Endothelial cell of umbilical vein (primary cell): Measurements from ENCODE around the gene TAP2. TPM values are rescaled to one million over a fixed set of nuclear protein-coding genes. Genes with fewer than 3 reads are reported as not detected.

Source experiments
- BruUV-seq: library from RNA; stranded (reverse); fragments of 400-500 nt; replicated peaks from 2 replicates; lab custom pipeline; 2021; lab: Mats Ljungman, UMichigan
- CTCF ChIA-PET: fragments of 300-600, 350-600 bp; sonication (Branson Sonifier 250); formaldehyde crosslinking; loops from one replicate; lab custom pipeline; 2021; ENCODE audit warnings: antibody characterized with exemption, inconsistent platforms; lab: Charles Lee
- POLR2A ChIA-PET: fragments of 300-600, 350-600 bp; sonication (Branson Sonifier 250); formaldehyde crosslinking; loops from one replicate; lab custom pipeline; 2021; ENCODE audit warnings: antibody characterized with exemption, inconsistent platforms; lab: Charles Lee
- DNase-seq: peaks from one replicate; pipeline ENCODE4 v3.0.0-alpha.2; 2011; ENCODE audit warnings: low read depth, low spot score
- FAIRE-seq: peaks from 2 replicates; lab custom pipeline; 2011; peaks lifted over from hg19 to GRCh38; lab: Jason Lieb, UNC
- H2AFZ ChIP-seq: 2 replicates; pipeline ENCODE4 v1.6.0; 2012; ENCODE audit warnings: low read depth, low read length, control low read depth, inconsistent platforms
- H3K27ac ChIP-seq: 2 replicates; pipeline ENCODE4 v1.5.1; 2011; ENCODE audit warnings: low read depth, mild to moderate bottlenecking, control low read depth, low read length, moderate library complexity; ENCODE audit not compliant: insufficient read depth
- H3K27me3 ChIP-seq, 2 experiments: 2 replicates each; pipeline versions ENCODE4 v1.6.0 to v1.6.1; 2011; ENCODE audit warnings: low read length in 2 of 2, mixed read lengths in 1 of 2; ENCODE audit not compliant: control insufficient read depth in 2 of 2, insufficient read depth in 2 of 2
- H3K36me3 ChIP-seq, 2 experiments: 2 replicates in 1 of 2; 3 replicates in 1 of 2; pipeline ENCODE4 v1.5.1; 2011; ENCODE audit warnings: low read length in 2 of 2, mild to moderate bottlenecking in 1 of 2, moderate library complexity in 1 of 2; ENCODE audit not compliant: control insufficient read depth in 2 of 2, insufficient read depth in 2 of 2; ENCODE audit errors: extremely low read depth in 1 of 2
- H3K4me1 ChIP-seq: 3 replicates; pipeline ENCODE4 v1.5.1; 2011; ENCODE audit warnings: mild to moderate bottlenecking, low read length; ENCODE audit not compliant: control insufficient read depth, insufficient read depth; ENCODE audit errors: extremely low read depth
- H3K4me2 ChIP-seq: 2 replicates; pipeline ENCODE4 v1.6.1; 2011; ENCODE audit warnings: low read length, control low read depth, mixed read lengths; ENCODE audit not compliant: insufficient read depth
- H3K4me3 ChIP-seq, 3 experiments: fragments of 200-600 bp in 1 of 3; sonication (generic), shearing (Covaris generic) in 1 of 3; replicated peaks in 1 of 3; 2 replicates each; pipeline ENCODE4 v1.5.1; 2011 to 2016; ENCODE audit warnings: control low read depth in 3 of 3, low read length in 3 of 3, mild to moderate bottlenecking in 2 of 3, inconsistent platforms in 1 of 3, low read depth in 1 of 3, moderate library complexity in 1 of 3; ENCODE audit not compliant: insufficient read depth in 1 of 3
- H3K79me2 ChIP-seq: 2 replicates; pipeline ENCODE4 v1.6.0; 2012; ENCODE audit warnings: low read length, inconsistent platforms; ENCODE audit not compliant: control insufficient read depth, insufficient read depth
- H3K9ac ChIP-seq: replicated peaks from 2 replicates; pipeline ENCODE3; 2011; ENCODE audit warnings: low read length, control low read depth; ENCODE audit not compliant: insufficient read depth; ENCODE audit errors: extremely low read depth
- H3K9me1 ChIP-seq: replicated peaks from 3 replicates; pipeline ENCODE4 v1.6.0; 2011; ENCODE audit warnings: mild to moderate bottlenecking, low read length; ENCODE audit not compliant: control insufficient read depth, insufficient read depth; ENCODE audit errors: extremely low read depth
- H3K9me3 ChIP-seq: replicated peaks from 2 replicates; pipeline ENCODE4 v1.5.1; 2012; ENCODE audit warnings: low read length, inconsistent platforms; ENCODE audit not compliant: control insufficient read depth, insufficient read depth
- H4K20me1 ChIP-seq: replicated peaks from 2 replicates; pipeline ENCODE3; 2011; ENCODE audit warnings: mild to moderate bottlenecking, low read length; ENCODE audit not compliant: control insufficient read depth, insufficient read depth; ENCODE audit errors: extremely low read depth
- CTCF ChIP-seq, 2 donors: IDR thresholded peaks; 1 replicate in 1 of 2; 2 replicates in 1 of 2; pipeline ENCODE4 v1.5.1; 2011; ENCODE audit warnings: low read length in 2 of 2, mild to moderate bottlenecking in 2 of 2, moderate library complexity in 2 of 2, control low read depth in 1 of 2, inconsistent platforms in 1 of 2, low read depth in 1 of 2; ENCODE audit not compliant: insufficient read depth in 1 of 2; ENCODE audit errors: extremely low read depth in 1 of 2
- EZH2 ChIP-seq: IDR thresholded peaks from 2 replicates; pipeline ENCODE4 v1.6.1; 2012; ENCODE audit warnings: borderline replicate concordance, low read depth, mild to moderate bottlenecking, moderate library complexity, low read length, inconsistent platforms; ENCODE audit not compliant: severe bottlenecking
- FOS ChIP-seq: IDR thresholded peaks from 2 replicates; pipeline ENCODE4 v1.6.1; 2011; ENCODE audit warnings: mild to moderate bottlenecking, low read length, moderate library complexity, borderline replicate concordance; ENCODE audit not compliant: insufficient read depth
- GATA2 ChIP-seq: IDR thresholded peaks from 2 replicates; pipeline ENCODE4 v1.7.0; 2011; ENCODE audit warnings: low read depth, mild to moderate bottlenecking, moderate library complexity, mixed read lengths, low read length; ENCODE audit not compliant: insufficient read length, insufficient read depth
- JUN ChIP-seq: IDR thresholded peaks from 2 replicates; pipeline ENCODE4 v1.6.1; 2011; ENCODE audit warnings: borderline replicate concordance, low read depth; ENCODE audit not compliant: insufficient read length, insufficient read depth
- MAX ChIP-seq: IDR thresholded peaks from 2 replicates; pipeline ENCODE4 v1.6.1; 2011; ENCODE audit not compliant: insufficient read depth, insufficient read length
- MYC ChIP-seq: IDR thresholded peaks from one replicate; pipeline ENCODE4 v1.6.1; 2011; ENCODE audit warnings: mild to moderate bottlenecking, low read depth, low read length
- POLR2A ChIP-seq: IDR thresholded peaks from 2 replicates; pipeline ENCODE4 v1.6.1; 2012; ENCODE audit warnings: low read depth, mild to moderate bottlenecking, control low read depth, low read length
- POLR2AphosphoS5 ChIP-seq: IDR thresholded peaks from 2 replicates; pipeline ENCODE4 v1.6.1; 2012; ENCODE audit warnings: low read depth, mild to moderate bottlenecking, control low read depth, low read length, moderate library complexity; ENCODE audit not compliant: insufficient read depth
- dilution Hi-C: fragments of 300-500 bp; cut with MboI; formaldehyde crosslinking; loops from one replicate; pipeline ENCODE4 v1.15.0; 2019; ENCODE audit warnings: low sequenced_read_pairs; ENCODE audit not compliant: extremely low pct_ligation_motif_present
- intact Hi-C: fragments of 100-400 bp; cut with micrococcal nuclease; formaldehyde crosslinking; loops from one replicate; pipeline ENCODE4 v1.10.0; 2022
- polyA plus RNA-seq, 4 experiments: library from polyadenylated mRNA; depleted of rRNA in 3 of 4; stranded (reverse) in 3 of 4; unstranded in 1 of 4; fragments of >200 nt; gene quantifications; 2 replicates each; pipeline versions ENCODE4 v1.2.1 to v1.2.3, GENCODE V29; 2011 to 2012; ENCODE audit warnings: missing spikeins in 1 of 4
- total RNA-seq: library from RNA; stranded (reverse); gene quantifications from 2 replicates; pipeline ENCODE4 v1.2.3, GENCODE V29; 2021

Gene TAP2
- total and polyA plus RNA-seq, 2 donors (not counting 3 experiments of a cell fraction or from before 2014, with no cell fraction given): 18.4 to 57.8 TPM

- no peak overlapping the region for H3K4me2 ChIP-seq
- no peak overlapping the region for H3K27ac ChIP-seq
- H3K27me3 ChIP-seq: no peaks in the 10 kb centered on the region
- no peak overlapping the region for H3K4me3 ChIP-seq
- peaks cover 0 to 3% of the 10 kb centered on the region in 2 experiments for H3K36me3 ChIP-seq
- peaks cover 9% of the 10 kb centered on the region for H3K79me2 ChIP-seq
- no peaks in the 10 kb centered on the region for H4K20me1 ChIP-seq
- H3K9me3 ChIP-seq: no peaks in the 10 kb centered on the region
- no peak overlapping the region for H2AFZ ChIP-seq
- no peak for DNase-seq
- H3K9ac ChIP-seq: no peak overlapping the region
- BruUV-seq: no TSS peak
- TF ChIP-seq POLR2A: no peak
- TF ChIP-seq CTCF (IDR thresholded peaks at IDR 0.05; ENCODE audit: extremely low read depth in 1 of 2, insufficient read depth in 1 of 2, low read depth in 1 of 2, low read length in 2 of 2): no peak
- TF ChIP-seq FOS: no peak
- TF ChIP-seq JUN: no peak
- TF ChIP-seq MAX: no peak
- TF ChIP-seq MYC: no peak
- TF ChIP-seq POLR2AphosphoS5: no peak
- no peak for TF ChIP-seq GATA2
- no peak for TF ChIP-seq EZH2
- no peaks in the 10 kb centered on the region for H3K9me1 ChIP-seq
- intact Hi-C loops (loop anchor here (2.0 kb wide), 1 partner anchor 145 kb away; no protein-coding TSS in a partner anchor), dilution Hi-C loops (no loop called here)
- FAIRE-seq: no peak
- peaks cover 12% of the 10 kb centered on the region for H3K4me1 ChIP-seq
- POLR2A ChIA-PET: no interaction called here
- CTCF ChIA-PET: interaction anchor here (0.6 to 11.0 kb wide), 18 partner anchors 11 to 616 kb away, joined by 3 to 397 read pairs (median 13); partner anchors contain the start of genes HLA-DMA, PSMB9 and TAP1
Observed at GRCh38 chr6:32839356-32839755, 817 bp upstream of the TAP2 start.
